Medulla oblongata (tissue), 1 donor: Measurements from ENCODE around the gene CUBN.
"Not testable (repeated sequence)": the region's sequence is repeated elsewhere in the genome, so short reads cannot be mapped to it uniquely, and the experiment has no call there.

Experiments
- DNase-seq: peaks from one replicate; pipeline ENCODE4 v3.0.0-alpha.2; 2015; ENCODE audit errors: extremely low spot score

The CUBN gene

GRCh38 chr10:17013131-17013983 is 116.3 kb downstream of the CUBN start:
- DNase-seq: not testable (repeated sequence)

- DNase-seq: not testable (repeated sequence)
Measured at GRCh38 chr10:17012731-17013130, 116.9 kb downstream of the CUBN start.

GRCh38 chr10:17010363-17011145 is 119.1 kb downstream of the CUBN start:
- no peak for DNase-seq

DNA sequence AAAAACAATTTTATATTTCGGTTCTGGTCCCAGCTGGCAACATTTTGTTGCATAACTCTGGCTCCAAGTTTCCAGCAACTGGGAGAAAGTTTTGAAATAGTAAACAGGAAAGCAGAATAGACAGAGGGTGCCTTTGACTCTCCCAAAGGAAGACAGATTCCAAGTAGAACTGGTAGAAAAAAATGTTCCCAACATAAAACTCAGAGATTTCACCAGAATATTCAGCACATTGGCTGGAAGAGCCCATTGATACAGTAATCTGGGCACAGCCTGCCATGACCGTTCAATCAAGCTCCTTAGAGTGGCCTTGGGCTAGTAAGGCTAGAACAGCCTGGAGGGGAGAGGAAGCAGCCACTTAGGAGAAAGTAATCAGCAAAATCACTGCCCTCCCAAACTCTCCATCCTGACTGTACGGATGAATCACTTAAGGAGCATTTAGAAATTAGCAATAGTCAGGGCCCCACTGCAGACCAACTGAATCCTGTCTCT is 120.4 kb downstream of the CUBN start:
- no peak for DNase-seq

DNA sequence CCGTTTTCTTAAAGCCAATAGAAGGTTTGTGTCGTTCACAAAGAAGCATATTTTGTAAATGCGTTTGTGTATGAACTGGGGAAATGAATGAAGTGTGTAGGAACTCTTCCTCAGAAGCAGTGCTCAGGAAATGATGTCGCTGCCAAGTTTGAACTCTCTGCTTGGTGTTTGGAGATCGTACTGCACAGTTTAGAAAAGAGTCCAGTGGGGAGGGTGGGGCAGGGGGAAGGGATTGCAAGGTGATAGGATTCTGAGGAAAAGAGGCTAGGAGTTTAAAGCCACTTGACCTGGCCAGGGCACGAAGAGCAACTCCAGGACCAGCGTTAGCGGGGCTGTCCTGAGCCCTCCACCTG is 122.2 kb downstream of the CUBN start:
- DNase-seq: no peak

GRCh38 chr10:17006631-17007417 is 122.8 kb downstream of the CUBN start:
- no peak for DNase-seq

- no peak for DNase-seq
Measured at GRCh38 chr10:17005621-17006566, 123.7 kb downstream of the CUBN start.

DNA sequence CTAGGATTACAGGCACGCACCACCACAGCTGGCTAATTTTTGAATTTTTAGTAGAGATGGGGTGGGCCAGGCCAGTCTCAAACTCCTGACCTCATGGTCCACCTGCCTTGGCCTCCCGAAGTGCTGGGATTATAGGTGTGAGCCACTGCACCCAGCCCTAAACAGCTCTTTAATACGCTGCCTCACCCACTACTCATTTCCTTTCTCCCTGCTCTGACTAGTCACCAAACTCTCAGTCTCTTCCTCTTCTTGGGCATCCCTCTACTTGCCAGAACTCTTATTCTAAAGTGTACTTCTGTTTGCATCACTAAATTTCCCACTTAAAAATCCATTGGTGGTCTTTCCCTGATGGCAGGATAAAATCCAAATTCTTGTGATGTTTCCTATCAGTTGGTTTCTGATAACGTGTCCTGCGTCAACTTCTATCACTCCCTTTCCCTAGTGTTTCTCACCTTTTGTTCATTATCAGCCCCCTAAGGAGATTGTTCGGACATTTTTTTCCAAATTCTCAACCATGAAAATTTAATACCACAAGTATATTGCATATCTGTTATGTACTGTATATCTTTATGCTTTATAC is 124.7 kb downstream of the CUBN start:
- no peak for DNase-seq

DNA sequence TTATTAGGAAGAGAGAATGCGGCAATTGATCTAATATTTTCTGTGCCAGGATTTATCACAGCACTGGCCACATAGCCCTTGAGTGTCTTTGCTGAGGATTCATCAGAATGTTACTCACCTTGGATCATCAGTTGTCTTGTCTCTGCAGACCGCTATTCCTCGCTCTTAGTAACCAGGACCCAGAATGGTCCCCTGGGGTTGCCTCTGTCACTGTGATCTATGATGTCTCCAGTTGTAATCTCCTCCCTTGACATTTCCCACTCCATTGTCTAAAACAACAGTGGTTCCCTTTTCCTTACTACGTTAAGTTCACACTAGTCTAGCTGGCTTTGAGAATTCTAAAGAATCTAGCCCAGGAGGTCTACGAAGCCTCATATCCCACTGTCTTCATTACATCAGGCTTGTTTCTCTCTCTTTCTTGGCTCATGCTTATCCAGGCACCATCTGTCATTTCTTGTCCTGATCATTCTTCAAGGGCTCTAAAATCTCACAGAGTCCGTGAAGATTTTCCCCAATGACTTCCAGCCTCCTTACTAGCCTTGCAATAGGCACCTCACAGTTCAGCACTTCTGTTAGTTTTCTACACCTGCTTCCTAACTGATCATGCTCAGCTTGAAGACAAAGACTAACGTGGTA is 125.8 kb downstream of the CUBN start:
- DNase-seq: no peak

- no peak for DNase-seq
Measured at GRCh38 chr10:17003151-17003550, 126.5 kb downstream of the CUBN start.

DNA sequence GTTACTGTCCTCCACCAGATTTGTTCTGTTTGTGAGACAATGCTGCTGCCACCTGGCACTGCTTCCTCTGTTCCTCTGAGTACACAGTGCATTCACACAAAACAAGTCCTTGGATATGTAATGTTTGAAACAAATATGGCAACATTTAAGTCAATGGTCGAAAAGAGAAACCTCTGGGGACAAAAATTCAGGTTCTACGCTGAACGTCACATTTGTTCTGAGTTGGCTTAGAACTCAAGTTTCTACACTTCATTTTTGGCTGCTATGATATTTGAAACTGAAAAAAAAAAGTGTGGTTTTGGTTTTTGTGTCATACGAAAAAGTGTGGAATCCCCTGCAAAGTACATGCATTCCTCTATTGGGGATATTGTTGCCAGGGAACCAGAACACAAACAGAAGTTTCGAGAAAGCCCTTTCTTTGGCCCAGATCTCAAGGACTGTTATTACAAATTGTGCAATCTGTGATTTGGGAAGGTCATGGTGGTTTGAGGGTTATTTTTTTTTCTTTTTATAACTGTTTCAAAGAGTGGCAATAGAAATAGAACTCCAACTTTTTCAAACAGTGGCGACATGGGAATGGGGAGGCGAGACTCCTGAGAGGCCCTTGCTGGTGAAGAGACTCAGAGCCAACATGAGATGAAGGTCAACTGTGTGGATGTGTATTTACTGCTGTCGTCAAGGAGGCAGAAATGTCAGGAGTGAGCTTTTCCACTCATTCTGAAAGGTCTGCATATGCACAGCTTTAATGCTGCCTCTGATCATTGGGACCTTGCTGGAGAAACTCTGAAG is 127.5 kb downstream of the CUBN start:
- no peak for DNase-seq

DNA sequence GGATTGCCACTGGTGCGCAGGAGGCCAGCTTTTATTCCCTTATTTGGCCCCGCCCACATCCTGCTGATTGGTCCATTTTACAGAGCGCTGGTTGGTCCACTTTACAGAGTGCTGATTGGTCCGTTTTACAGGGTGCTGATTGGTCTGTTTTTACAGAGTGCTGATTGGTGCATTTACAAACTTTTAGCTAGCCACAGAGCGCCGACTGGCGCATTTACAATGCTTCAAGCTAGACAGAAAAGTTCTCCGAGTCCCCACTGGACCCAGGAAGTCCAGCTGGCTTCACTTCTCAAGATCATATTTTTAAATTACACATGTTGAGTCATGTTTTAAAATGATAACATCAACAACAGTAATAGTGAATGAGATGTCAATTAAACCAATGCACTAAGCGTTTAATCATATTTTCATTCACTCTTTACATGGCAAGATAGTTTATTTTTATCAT is 128.3 kb downstream of the CUBN start:
- no peak for DNase-seq

DNA sequence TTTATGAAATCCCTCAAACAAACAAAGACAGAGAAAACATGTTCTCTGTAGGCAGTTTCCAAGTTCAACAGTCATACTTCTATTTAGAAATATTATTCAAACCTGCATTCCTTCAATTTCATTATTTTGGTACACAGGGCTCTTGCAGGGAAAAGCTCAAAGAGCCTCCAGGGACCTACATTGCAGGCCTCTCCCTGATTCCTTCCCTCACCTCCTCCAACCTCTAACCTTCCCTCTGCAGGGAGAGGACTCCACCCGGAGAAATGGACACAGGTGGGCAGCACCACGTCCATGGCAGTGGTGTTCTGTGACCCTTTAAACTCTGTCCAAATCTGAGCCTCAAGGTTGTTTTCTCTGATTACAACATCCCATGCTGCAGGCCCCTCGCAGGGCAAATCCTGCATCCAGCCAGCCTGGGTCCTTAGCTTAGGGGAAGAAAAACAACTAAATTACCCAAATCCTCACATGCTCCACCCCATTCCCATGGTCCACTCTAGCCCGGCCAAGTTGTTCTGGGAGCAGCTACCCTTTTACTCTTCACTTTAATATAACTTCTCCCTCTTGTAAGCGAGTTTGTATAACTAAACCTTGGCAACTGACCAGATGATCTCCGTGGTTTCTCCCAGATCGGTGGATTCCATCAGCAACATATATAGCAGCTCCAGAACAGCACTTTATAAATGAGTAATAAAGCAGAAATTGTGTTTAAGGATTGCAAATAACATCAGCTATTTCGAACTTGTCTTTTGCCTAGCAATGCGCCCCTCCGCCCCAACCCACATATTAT is 129.8 kb downstream of the CUBN start:
- DNase-seq: no peak

- no peak for DNase-seq
Measured at GRCh38 chr10:16996530-16996964, 133.1 kb downstream of the CUBN start.

GRCh38 chr10:16995867-16996529 is 133.6 kb downstream of the CUBN start:
- DNase-seq: no peak

GRCh38 chr10:16993186-16993585 is 136.4 kb downstream of the CUBN start:
- DNase-seq: no peak

DNA sequence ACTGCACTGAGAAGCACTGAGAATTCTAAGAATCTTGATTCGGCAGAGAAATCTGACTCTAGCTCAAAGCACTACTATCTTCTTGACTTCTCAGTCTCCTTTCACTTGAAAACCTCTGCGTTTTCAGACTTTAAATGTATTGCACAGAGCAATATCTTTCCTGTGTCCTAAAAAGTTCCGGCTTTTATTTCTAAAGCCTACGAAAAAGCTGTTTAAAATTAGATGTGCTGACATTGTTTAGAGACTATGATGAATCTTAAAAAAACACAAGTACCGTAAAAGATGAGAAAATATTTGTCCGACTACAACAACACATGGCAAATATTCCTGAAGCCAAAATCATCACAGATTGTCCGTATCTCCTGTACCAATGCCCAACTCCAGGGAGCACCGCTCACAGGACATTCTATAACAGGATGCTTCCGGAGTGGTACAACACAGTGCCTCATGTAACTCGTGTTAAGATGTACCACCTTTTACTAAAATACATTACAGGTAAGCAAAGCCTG is 136.9 kb downstream of the CUBN start:
- no peak for DNase-seq

DNA sequence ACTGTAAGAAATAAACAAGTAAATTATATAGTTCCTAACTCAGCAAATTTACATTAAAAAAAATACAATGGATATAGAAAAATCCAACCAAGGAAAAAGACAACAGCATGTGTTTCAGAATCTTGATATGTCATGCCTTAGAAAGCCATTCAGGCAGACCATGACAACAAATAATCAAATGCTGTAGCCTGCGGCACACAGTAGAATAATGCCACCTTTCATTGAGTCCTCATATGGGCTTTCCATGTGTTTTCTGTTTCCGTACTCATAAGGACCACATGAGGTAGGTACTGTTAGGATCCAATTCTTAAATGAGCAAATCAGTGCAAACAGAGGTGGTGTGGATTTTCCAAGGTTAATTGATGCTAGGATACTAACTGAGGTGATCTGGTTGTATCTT is 138.6 kb downstream of the CUBN start:
- DNase-seq: no peak
